ENCODE results near the gene LENEP. TPM values are rescaled to one million over a fixed set of nuclear protein-coding genes. Genes with fewer than 3 reads are reported as not detected.

Gene LENEP
- total and polyA plus RNA-seq, 11 donors = not detected

- Histone ChIP-seq H3K4me1 (peaks cover 0 to 40% (median 8%) of the 10 kb centered on the region in 12 donors), H3K36me3 (peaks cover 0 to 46% (median 19%) of the 10 kb centered on the region in 9 donors), H3K4me3 (no peak overlapping the region), H3K9me3 (no peaks in the 10 kb centered on the region), H3K27ac (peak overlapping the region in 7 of 12 donors; percentile 18 to 60 (median 40)), H3K27me3 (no peaks in the 10 kb centered on the region)
- DNase-seq (peak in 1 of 5 donors; percentile 7), ATAC-seq (no peak)
- whole genome bisulfite sequencing, 4 donors = 82 to 86% (median 84%) methylated on average over 11 to 15 of the region's 15 CpGs
- TF ChIP-seq POLR2A (IDR thresholded peaks at IDR 0.05) = no peak
- TF ChIP-seq, protein P1, sequence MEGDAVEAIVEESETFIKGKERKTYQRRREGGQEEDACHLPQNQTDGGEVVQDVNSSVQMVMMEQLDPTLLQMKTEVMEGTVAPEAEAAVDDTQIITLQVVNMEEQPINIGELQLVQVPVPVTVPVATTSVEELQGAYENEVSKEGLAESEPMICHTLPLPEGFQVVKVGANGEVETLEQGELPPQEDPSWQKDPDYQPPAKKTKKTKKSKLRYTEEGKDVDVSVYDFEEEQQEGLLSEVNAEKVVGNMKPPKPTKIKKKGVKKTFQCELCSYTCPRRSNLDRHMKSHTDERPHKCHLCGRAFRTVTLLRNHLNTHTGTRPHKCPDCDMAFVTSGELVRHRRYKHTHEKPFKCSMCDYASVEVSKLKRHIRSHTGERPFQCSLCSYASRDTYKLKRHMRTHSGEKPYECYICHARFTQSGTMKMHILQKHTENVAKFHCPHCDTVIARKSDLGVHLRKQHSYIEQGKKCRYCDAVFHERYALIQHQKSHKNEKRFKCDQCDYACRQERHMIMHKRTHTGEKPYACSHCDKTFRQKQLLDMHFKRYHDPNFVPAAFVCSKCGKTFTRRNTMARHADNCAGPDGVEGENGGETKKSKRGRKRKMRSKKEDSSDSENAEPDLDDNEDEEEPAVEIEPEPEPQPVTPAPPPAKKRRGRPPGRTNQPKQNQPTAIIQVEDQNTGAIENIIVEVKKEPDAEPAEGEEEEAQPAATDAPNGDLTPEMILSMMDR (IDR thresholded peaks at IDR 0.05) = no peak
- intact Hi-C loops (cut with DNase I) = no loop called here
Observed at GRCh38 chr1:154945160-154945961, 48.0 kb upstream of the LENEP start.

GRCh38 chr1:154945962-154946850 lies 47.2 kb upstream of the LENEP start:
- ATAC-seq (no peak), DNase-seq (no peak)
- WGBS, 4 donors = 74 to 87% (median 78%) methylated on average over 15 to 17 of the region's 17 CpGs
- Histone ChIP-seq H3K9me3 (no peaks in the 10 kb centered on the region), H3K4me3 (no peak overlapping the region), H3K4me1 (peaks cover 0 to 39% (median 8%) of the 10 kb centered on the region in 12 donors), H3K27me3 (no peaks in the 10 kb centered on the region), H3K27ac (peak overlapping the region in 1 of 12 donors; percentile 4), H3K36me3 (peaks cover 0 to 54% (median 27%) of the 10 kb centered on the region in 9 donors)
- intact Hi-C loops (cut with DNase I) = no loop called here
- TF ChIP-seq, protein P1 (IDR thresholded peaks at IDR 0.05) = no peak
- TF ChIP-seq POLR2A (IDR thresholded peaks at IDR 0.05) = no peak

DNA sequence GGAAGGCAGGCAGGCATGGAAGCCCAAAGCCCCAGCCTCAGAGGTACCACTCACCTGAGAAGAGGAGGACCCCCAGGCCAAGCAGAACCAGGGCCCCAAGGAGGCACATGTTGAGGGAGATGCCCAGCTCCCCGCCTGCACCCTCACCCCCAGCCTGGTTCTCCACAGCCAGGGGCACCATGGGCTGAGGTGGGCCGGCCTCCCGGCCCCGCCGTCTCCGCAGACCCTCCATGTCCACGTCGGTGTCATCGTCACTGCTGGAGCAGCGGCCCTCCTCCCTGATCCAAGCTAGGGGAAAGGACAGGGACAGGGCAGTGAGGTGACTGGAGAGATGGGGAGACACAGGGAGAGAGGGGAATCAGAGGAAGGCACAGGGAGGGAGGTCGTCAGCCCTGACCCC lies 45.3 kb upstream of the LENEP start:
- intact Hi-C loops (cut with DNase I) = no loop called here
- Histone ChIP-seq H3K27ac (no peak overlapping the region), H3K9me3 (no peaks in the 10 kb centered on the region), H3K27me3 (no peaks in the 10 kb centered on the region), H3K36me3 (peaks cover 0 to 54% (median 28%) of the 10 kb centered on the region in 9 donors), H3K4me1 (peaks cover 0 to 32% (median 13%) of the 10 kb centered on the region in 12 donors), H3K4me3 (no peak overlapping the region)
- 92 to 96% (median 94%) methylated on average over 11 of the region's 11 CpGs for WGBS, 4 donors
- no peak for TF ChIP-seq POLR2A (IDR thresholded peaks at IDR 0.05)
- TF ChIP-seq, protein P1 (IDR thresholded peaks at IDR 0.05) = no peak
- DNase-seq = no peak
- ATAC-seq = no peak

All from heart left ventricle (tissue), 16 donors.